ENCODE data around the gene UACA. TPM values are rescaled to one million over a fixed set of nuclear protein-coding genes. Genes with fewer than 3 reads are reported as not detected.

Gene UACA
- total RNA-seq, 1 experiment from 2014 or later = 38.0 TPM

DNA sequence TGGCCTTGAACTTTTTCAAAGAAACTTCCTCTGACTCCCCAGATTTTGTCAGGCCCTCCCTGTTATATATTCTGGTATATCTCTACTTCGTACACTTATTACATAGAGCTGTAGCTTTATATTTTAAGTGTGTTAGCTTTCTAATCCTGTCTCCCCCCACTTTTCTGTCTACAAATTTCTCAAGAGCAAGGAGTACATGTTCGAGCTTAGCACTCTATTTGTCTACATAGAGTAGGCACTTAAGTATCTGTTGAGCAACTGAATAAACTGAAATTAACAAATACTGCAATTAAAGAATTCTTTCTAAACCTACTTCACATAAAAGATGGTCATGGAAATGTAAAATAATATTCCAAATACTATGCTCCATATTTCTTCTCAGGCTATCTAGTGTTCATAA, 39.4 kb downstream of the UACA start:
- no peak overlapping the region for H2BK20ac ChIP-seq (ENCODE audit: low read depth, low read length, poor library complexity, severe bottlenecking)
- H3K79me2 ChIP-seq (ENCODE audit: insufficient read depth, low read length) = no peaks in the 10 kb centered on the region
- H3K23ac ChIP-seq (ENCODE audit: insufficient read length, low read depth, low read length) = no peak overlapping the region
- H2BK120ac ChIP-seq (ENCODE audit: low read depth, low read length, poor library complexity, severe bottlenecking) = no peak overlapping the region
- peaks cover 2 to 5% of the 10 kb centered on the region in 2 experiments; a peak in 2 of 4 replicates for H3K4me1 Mint-ChIP-seq
- no peak overlapping the region for H2AFZ ChIP-seq (ENCODE audit: low read length)
- no peaks in the 10 kb centered on the region for H4K20me1 ChIP-seq (ENCODE audit: control insufficient read depth, insufficient read depth, insufficient read length)
- H3K23me2 ChIP-seq (ENCODE audit: insufficient read length, low read depth, low read length, poor library complexity, severe bottlenecking) = no peaks in the 10 kb centered on the region
- TF ChIP-seq, protein P1, sequence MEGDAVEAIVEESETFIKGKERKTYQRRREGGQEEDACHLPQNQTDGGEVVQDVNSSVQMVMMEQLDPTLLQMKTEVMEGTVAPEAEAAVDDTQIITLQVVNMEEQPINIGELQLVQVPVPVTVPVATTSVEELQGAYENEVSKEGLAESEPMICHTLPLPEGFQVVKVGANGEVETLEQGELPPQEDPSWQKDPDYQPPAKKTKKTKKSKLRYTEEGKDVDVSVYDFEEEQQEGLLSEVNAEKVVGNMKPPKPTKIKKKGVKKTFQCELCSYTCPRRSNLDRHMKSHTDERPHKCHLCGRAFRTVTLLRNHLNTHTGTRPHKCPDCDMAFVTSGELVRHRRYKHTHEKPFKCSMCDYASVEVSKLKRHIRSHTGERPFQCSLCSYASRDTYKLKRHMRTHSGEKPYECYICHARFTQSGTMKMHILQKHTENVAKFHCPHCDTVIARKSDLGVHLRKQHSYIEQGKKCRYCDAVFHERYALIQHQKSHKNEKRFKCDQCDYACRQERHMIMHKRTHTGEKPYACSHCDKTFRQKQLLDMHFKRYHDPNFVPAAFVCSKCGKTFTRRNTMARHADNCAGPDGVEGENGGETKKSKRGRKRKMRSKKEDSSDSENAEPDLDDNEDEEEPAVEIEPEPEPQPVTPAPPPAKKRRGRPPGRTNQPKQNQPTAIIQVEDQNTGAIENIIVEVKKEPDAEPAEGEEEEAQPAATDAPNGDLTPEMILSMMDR (conservative IDR thresholded peaks at IDR 0.05) = no peak
- H3K4ac ChIP-seq (ENCODE audit: low read depth, low read length) = no peak overlapping the region
- no peak overlapping the region for H3K27ac ChIP-seq (ENCODE audit: insufficient read length, low read depth, low read length)
- H3K9me3 Mint-ChIP-seq = no peaks in the 10 kb centered on the region
- H4K5ac ChIP-seq (ENCODE audit: insufficient read length, low read depth, low read length) = no peak overlapping the region
- H4K8ac ChIP-seq (replicated peaks; ENCODE audit: insufficient read length, low read depth, low read length) = no peak overlapping the region
- no peak overlapping the region for H3T11ph ChIP-seq (ENCODE audit: low read length)
- H3K4me3 Mint-ChIP-seq = no peak overlapping the region
- H3K79me1 ChIP-seq (ENCODE audit: insufficient read depth, low read depth, low read length, poor library complexity, severe bottlenecking) = no peaks in the 10 kb centered on the region
- H3K36me3 Mint-ChIP-seq (ENCODE audit: insufficient read depth in 1 of 3, low read depth in 3 of 3) = no peaks in the 10 kb centered on the region; a peak in 2 of 7 replicates
- H2BK15ac ChIP-seq (ENCODE audit: low read depth, low read length) = no peak overlapping the region
- H3K27ac Mint-ChIP-seq = no peak overlapping the region
- H3K4me2 ChIP-seq (ENCODE audit: insufficient read depth, insufficient read length, low read length) = no peak overlapping the region
- no peaks in the 10 kb centered on the region for H3K27me3 Mint-ChIP-seq (ENCODE audit: low read depth)
- no peaks in the 10 kb centered on the region for H3K27me3 ChIP-seq (ENCODE audit: insufficient read depth, low read length)
- no peaks in the 10 kb centered on the region for H3K9me3 ChIP-seq (ENCODE audit: control insufficient read depth, low read depth, low read length)
- no CpG with 5 or more reads among the region's 2 CpGs for WGBS (ENCODE audit: extremely low coverage, insufficient read length, low lambda C conversion rate)
- H3K4me1 ChIP-seq (ENCODE audit: insufficient read depth, low read length) = no peaks in the 10 kb centered on the region
- H4K91ac ChIP-seq (ENCODE audit: insufficient read length, low read depth, low read length) = no peak overlapping the region
- no peak for DNase-seq
- no peak overlapping the region for H3K14ac ChIP-seq (ENCODE audit: insufficient read depth, low read length)
- no peak overlapping the region for H3K56ac ChIP-seq (ENCODE audit: insufficient read length, low read depth, low read length)
- H2AK5ac ChIP-seq (ENCODE audit: insufficient read length, low read length) = no peak overlapping the region
- H2BK5ac ChIP-seq (ENCODE audit: insufficient read length, low read length) = no peak overlapping the region
- no peak overlapping the region for H2BK12ac ChIP-seq (ENCODE audit: insufficient read length, low read depth, low read length)
- no peak overlapping the region for H3K9ac ChIP-seq (ENCODE audit: extremely low read depth, insufficient read length, low read length)
- H3K18ac ChIP-seq (ENCODE audit: insufficient read length, low read depth, low read length) = no peak overlapping the region

All from H9 (cell line).